GM21786 (cell line): ENCODE results near the gene TRIM2.

ENCODE experiments used
- ATAC-seq: cut with Tn5 transposase; IDR thresholded peaks from one replicate; pipeline ENCODE4 v1.9.1; 2021; ENCODE audit not compliant: unreplicated experiment

The TRIM2 gene

DNA sequence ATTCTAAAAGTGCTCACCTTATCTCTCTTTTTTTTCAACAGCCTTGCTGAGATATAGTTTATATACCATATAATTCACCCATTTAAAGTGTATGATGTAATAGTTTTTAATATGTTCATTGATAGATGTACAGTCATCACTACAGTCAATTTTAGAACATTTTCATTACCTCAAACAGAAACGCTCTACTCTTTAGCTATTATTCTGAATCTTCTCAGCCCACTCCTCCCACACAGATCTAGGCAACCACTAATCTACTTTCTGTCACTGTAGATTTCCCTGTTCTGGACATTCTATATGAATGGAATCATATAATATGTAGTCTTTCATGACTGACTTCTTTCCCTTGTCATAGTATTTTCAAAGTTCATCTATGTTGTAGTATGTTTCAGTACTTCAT lies 162.8 kb downstream of the TRIM2 start:
- ATAC-seq: no peak

DNA sequence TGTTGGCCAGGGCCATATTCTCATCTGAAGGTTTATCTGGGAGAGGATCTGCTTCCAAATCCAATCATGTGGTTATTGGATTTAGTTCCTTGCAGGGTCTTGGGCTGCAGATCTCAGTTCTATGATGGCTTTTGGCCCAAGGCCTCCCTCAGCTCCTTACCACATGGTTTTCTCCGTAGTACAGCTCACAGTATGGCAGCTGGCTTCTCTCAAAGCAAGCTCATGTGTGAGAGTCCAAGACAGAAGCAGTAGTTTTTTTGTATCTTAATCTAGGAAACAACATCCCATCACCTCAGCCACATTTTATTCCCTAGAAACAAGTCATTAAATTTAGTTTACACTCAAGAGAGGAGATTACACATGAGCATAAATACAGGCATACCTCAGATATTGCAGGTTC lies 164.8 kb downstream of the TRIM2 start:
- no peak for ATAC-seq

DNA sequence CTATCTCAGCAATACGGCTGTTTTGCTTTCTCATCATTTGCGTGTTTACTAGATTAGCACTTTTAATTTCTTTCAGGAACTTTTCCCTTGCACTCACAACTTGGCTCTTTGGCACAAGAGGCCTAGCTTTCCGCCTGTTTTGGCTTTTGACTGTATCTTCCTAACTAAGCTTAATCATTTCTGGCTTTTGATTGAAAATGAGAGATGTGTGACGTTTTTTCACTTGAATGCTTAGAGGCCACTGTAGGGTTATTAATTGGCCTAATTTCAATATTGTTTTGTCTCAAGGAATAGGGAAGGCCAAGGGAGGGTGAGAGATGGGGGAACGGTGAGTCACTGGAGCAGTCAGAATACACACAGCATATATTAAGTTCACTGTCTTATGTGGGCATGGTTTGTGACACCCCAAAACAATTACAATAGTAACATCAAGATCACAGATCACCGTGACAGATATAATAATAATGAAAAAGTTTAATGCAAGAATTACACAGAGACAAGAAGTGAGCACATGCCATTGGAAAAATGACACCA lies 167.5 kb downstream of the TRIM2 start:
- ATAC-seq: no peak

DNA sequence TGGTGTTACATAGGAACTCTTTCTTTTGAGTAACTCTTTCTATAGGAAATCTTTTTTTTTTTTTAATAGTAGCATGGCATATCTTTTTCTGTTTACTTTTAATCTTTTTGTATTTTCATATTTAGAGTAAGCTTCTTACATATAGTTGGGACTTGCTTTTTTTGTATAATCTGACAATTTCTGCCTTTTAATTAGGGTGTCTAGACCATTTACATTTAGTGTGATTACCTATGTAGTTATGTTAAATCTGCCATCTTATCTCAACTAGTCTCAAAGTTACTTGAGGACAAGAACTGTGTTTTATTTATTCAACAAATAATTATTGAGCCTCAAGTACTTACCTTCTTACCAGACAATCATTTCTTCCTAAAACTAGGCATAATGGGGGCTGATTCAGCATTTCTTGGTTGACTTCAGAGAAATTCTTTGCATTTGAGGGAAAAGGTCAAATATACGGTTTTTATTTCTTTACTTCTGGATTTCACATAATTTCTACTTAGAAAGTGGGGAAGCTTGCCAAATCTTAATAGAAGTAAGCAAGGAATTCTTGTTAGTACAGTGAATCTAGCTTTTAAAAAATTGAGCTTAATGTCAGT lies 168.8 kb downstream of the TRIM2 start:
- ATAC-seq: no peak

DNA sequence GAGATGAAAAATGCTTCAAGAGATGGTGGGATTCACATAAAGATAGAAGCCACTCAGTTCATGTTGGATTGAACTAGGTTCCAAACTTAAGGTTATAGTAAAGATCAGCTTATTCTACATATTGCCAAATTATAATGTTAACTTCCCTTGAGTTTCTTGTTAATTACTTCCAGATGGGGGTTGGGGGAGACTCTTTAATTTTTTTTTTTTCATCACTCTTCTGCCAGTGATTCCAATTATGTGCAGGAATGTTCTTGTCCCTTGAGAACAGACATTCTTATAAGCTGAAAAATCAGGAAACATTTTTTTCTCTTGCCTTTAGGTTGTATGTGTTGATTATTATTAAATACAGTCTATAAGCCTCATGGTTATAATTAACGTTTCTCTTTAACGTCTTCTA lies 170.2 kb downstream of the TRIM2 start:
- no peak for ATAC-seq

DNA sequence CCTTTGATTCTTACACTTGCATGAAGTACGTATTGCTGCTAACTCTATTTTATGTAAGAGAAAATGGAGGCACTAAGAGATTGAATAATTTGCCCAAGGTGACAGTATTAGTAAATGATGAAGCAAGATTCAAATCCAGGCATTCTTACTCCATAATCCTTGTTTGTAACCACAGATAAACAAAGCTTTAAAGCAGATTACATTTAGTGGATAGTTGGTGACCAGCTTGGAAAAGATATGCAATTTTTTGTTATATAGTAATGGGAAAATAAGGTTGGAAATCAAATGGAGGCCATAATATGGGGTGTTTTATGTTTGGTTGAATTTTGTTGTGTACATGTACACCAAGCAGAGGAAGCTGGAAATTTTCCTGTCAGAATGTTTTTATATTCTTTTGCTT lies 171.1 kb downstream of the TRIM2 start:
- no peak for ATAC-seq

DNA sequence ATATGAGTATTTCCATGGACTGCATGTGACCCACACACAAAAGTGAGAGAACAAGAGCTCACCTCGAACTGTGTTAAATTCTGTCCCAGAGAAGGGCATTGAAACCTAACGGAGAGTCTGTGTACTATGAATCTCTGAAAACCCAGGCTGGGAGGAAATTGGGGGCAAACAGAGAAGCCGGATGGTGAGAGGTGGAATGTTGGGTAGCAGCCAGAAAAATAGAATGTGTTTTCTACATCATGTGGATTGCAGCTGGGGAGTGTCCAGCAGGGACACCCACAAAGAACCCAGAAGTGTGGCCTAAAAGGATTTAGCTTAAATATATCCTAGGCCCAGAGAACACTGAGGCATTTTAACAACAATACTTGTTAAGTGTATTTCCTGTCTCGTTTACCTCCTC lies 178.9 kb downstream of the TRIM2 start:
- no peak for ATAC-seq

DNA sequence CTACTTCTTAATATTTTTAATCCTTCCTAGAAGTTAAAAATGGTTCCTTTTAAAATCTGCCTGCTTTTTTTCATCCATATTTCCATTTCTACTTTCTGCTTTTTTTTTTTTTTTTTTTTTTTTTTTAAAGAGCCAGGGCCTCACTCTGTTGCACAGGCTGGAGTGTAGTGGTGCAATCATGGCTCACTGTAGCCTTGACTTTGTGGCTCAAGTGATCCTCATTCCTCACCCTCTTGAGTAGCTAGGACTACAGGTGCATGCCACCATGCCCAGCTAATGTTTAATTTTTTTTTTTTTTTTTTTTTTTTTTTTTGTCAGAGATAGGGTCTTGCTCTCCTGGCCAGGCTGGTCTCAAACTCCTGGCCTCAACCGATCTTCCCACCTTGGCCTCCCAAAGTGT lies 179.9 kb downstream of the TRIM2 start:
- ATAC-seq: no peak

DNA sequence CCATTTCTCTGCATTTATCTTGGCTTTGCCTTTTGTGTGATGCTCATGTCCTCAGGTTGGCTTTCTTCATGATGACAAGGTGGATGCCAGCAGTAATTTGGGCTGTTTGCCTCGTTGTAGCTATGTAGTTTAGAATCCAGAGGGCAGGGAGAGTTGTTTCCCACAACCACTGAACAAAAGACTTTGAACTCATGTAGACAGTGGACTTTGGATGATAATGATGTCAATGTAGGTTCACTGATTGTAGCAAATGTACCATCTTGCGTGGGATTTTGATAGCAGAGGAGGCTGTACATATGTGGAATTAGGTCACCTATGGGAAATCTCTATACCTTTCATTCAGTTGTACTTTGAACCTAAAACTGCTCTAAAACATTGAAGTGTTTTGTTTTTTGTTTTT lies 181.5 kb downstream of the TRIM2 start:
- ATAC-seq: no peak

DNA sequence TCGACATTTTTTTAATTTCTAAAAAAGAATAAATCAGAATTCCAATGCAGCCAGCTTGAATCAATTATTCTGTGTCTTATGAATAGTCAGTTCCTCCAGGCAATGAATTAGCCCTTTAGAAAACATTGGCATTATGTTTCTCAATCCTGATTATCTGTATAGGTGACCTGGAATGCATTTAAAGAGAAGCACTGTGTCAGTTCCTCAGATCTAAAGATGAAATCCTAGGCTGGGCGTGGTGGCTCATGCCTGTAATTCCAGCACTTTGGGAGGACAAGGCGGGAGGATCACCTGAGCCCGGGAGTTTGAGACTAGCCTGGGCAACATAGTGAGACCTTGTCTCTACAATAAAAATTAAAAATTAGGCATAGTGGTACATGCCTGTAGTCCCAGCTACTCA lies 183.7 kb downstream of the TRIM2 start:
- ATAC-seq: no peak
